HEK293 (cell line): Measurements from ENCODE around the gene ME3.
"Not testable (repeated sequence)": the region's sequence is repeated elsewhere in the genome, so short reads cannot be mapped to it uniquely, and the experiment has no call there.

Experiments used
- CTCF ChIA-PET: fragments of 350-600 bp; formaldehyde crosslinking; extraction: SDS; loops from one replicate; lab custom pipeline; 2021; ENCODE audit warnings: antibody characterized with exemption; lab: Yijun Ruan, JAX
- POLR2A ChIA-PET: fragments of 300-600 bp; formaldehyde crosslinking; extraction: SDS; loops from one replicate; lab custom pipeline; 2020; ENCODE audit warnings: antibody characterized with exemption, inconsistent platforms; lab: Yijun Ruan, JAX
- H3K27ac ChIP-seq: fragments of 200-500 bp; sonication (Bioruptor generic); 2 replicates; pipeline ENCODE4 v1.5.1; 2014; ENCODE audit warnings: low read depth, low read length, control low read depth, inconsistent platforms; ENCODE audit errors: extremely low read depth
- H3K36me3 ChIP-seq, 2 experiments: fragments of 200-500 bp in 1 of 2; sonication (Bioruptor generic) in 1 of 2; 1 replicate in 1 of 2; 2 replicates in 1 of 2; pipeline ENCODE4 v1.5.1; 2014 to 2017; ENCODE audit warnings: inconsistent platforms in 2 of 2, low read length in 2 of 2; ENCODE audit not compliant: control insufficient read depth in 2 of 2, insufficient read depth in 1 of 2
- H3K4me1 ChIP-seq: fragments of 200-500 bp; sonication (Bioruptor generic); 2 replicates; pipeline ENCODE4 v1.5.1; 2014; ENCODE audit warnings: mild to moderate bottlenecking, low read length, inconsistent platforms; ENCODE audit not compliant: control insufficient read depth, insufficient read depth
- H3K4me3 ChIP-seq: 2 replicates; pipeline ENCODE4 v1.5.1; 2011; ENCODE audit warnings: low read depth, mild to moderate bottlenecking, control low read depth, low read length, moderate library complexity
- H3K9me3 ChIP-seq: fragments of 200-500 bp; sonication (Bioruptor generic); 2 replicates; pipeline ENCODE4 v1.5.1; 2014; ENCODE audit warnings: low read depth, low read length, inconsistent platforms; ENCODE audit not compliant: control insufficient read depth, insufficient read depth
- IKZF3 ChIP-seq: fragments of 450-650 bp; IDR thresholded peaks from 2 replicates; pipeline ENCODE4 v1.5.0; 2018; ENCODE audit warnings: missing biosample characterization, mild to moderate bottlenecking, missing genetic modification characterization, moderate library complexity
- MZF1 ChIP-seq: fragments of 450-650 bp; formaldehyde crosslinking; IDR thresholded peaks from 2 replicates; pipeline ENCODE4 v1.5.1; 2017; ENCODE audit warnings: missing biosample characterization, missing genetic modification characterization, borderline replicate concordance
- PRDM2 ChIP-seq: fragments of 450-650 bp; formaldehyde crosslinking; IDR thresholded peaks from 2 replicates; pipeline ENCODE4 v1.5.1; 2016; ENCODE audit warnings: missing biosample characterization, missing genetic modification characterization, borderline replicate concordance
- RBAK ChIP-seq: fragments of 450-650 bp; formaldehyde crosslinking; IDR thresholded peaks from 2 replicates; pipeline ENCODE4 v1.5.1; 2016; ENCODE audit warnings: missing biosample characterization, missing genetic modification characterization
- ZFP41 ChIP-seq: fragments of 450-650 bp; formaldehyde crosslinking; IDR thresholded peaks from 2 replicates; pipeline ENCODE4 v1.5.1; 2016; ENCODE audit warnings: missing biosample characterization, missing genetic modification characterization, borderline replicate concordance
- ZNF16 ChIP-seq: fragments of 450-650 bp; formaldehyde crosslinking; IDR thresholded peaks from 2 replicates; pipeline ENCODE4 v1.5.1; 2016; ENCODE audit warnings: low read depth, missing biosample characterization, missing genetic modification characterization
- ZNF175 ChIP-seq: fragments of 450-650 bp; formaldehyde crosslinking; IDR thresholded peaks from 2 replicates; pipeline ENCODE4 v1.5.1; 2016; ENCODE audit warnings: missing biosample characterization, missing genetic modification characterization
- ZNF223 ChIP-seq: fragments of 450-650 bp; formaldehyde crosslinking; IDR thresholded peaks from 2 replicates; pipeline ENCODE4 v1.5.1; 2016; ENCODE audit warnings: missing biosample characterization, missing genetic modification characterization
- ZNF24 ChIP-seq: fragments of 450-650 bp; formaldehyde crosslinking; IDR thresholded peaks from 2 replicates; pipeline ENCODE4 v1.5.1; 2016; ENCODE audit warnings: missing biosample characterization, missing genetic modification characterization
- ZNF354C ChIP-seq: fragments of 450-650 bp; formaldehyde crosslinking; IDR thresholded peaks from 2 replicates; pipeline ENCODE4 v1.5.1; 2016; ENCODE audit warnings: missing biosample characterization, missing genetic modification characterization, low read depth, borderline replicate concordance
- ZNF433 ChIP-seq: fragments of 450-650 bp; formaldehyde crosslinking; IDR thresholded peaks from 2 replicates; pipeline ENCODE4 v1.5.1; 2016; ENCODE audit warnings: missing biosample characterization, missing genetic modification characterization, low read depth
- ZNF621 ChIP-seq: fragments of 450-650 bp; formaldehyde crosslinking; IDR thresholded peaks from 2 replicates; pipeline ENCODE4 v1.5.1; 2017; ENCODE audit warnings: missing biosample characterization, missing genetic modification characterization
- ZNF639 ChIP-seq: fragments of 450-650 bp; formaldehyde crosslinking; IDR thresholded peaks from 2 replicates; pipeline ENCODE4 v1.5.1; 2016; ENCODE audit warnings: missing biosample characterization, missing genetic modification characterization
- ZSCAN16 ChIP-seq: fragments of 450-650 bp; formaldehyde crosslinking; IDR thresholded peaks from 2 replicates; pipeline ENCODE4 v1.5.1; 2016; ENCODE audit warnings: missing biosample characterization, missing genetic modification characterization
- ZSCAN30 ChIP-seq: fragments of 450-650 bp; IDR thresholded peaks from 2 replicates; pipeline ENCODE4 v1.5.1; 2018; ENCODE audit warnings: missing biosample characterization, mild to moderate bottlenecking, missing genetic modification characterization, moderate library complexity

ME3 gene

GRCh38 chr11:86660088-86660487, 12.3 kb downstream of the ME3 start (continued):
- TF ChIP-seq ZFP41 (tag by site-specific recombination), result no peak

GRCh38 chr11:86658534-86658933, 13.9 kb downstream of the ME3 start:
- H3K9me3 ChIP-seq, result no peaks in the 10 kb centered on the region
- H3K4me3 ChIP-seq, result no peak overlapping the region
- no peak overlapping the region for H3K27ac ChIP-seq
- POLR2A ChIA-PET, result no interaction called here
- CTCF ChIA-PET, result interaction anchor here (0.5 kb wide), 1 partner anchor 436 kb away, joined by 3 read pairs; no protein-coding TSS in a partner anchor
- H3K36me3 ChIP-seq, result no peaks in the 10 kb centered on the region
- no peak for TF ChIP-seq ZNF639 (tag by site-specific recombination)
- no peak for TF ChIP-seq ZNF354C (tag by site-specific recombination)
- TF ChIP-seq MZF1, result no peak
- TF ChIP-seq PRDM2 (tag by site-specific recombination), result no peak
- TF ChIP-seq ZNF175 (tag by site-specific recombination), result no peak
- no peak for TF ChIP-seq ZSCAN16
- TF ChIP-seq ZNF24, result no peak
- no peak for TF ChIP-seq IKZF3 (tag by site-specific recombination)
- TF ChIP-seq RBAK (tag by site-specific recombination), result no peak
- TF ChIP-seq ZNF16 (tag by site-specific recombination), result no peak
- no peak for TF ChIP-seq ZSCAN30
- no peak for TF ChIP-seq ZNF223 (tag by site-specific recombination)
- no peak for TF ChIP-seq ZNF621 (tag by site-specific recombination)
- TF ChIP-seq ZNF433, result no peak
- H3K4me1 ChIP-seq, result no peaks in the 10 kb centered on the region

GRCh38 chr11:86645212-86645611, 27.2 kb downstream of the ME3 start:
- CTCF ChIA-PET, result interaction anchor here (0.6 to 0.8 kb wide), 3 partner anchors 17 to 975 kb away, joined by 3 to 4 read pairs (median 3); no protein-coding TSS in a partner anchor
- POLR2A ChIA-PET, result not testable (repeated sequence)

More at GRCh38 chr11:86645212-86645611, 27.2 kb downstream of the ME3 start:
- H3K36me3 ChIP-seq, H3K27ac ChIP-seq, H3K9me3 ChIP-seq, H3K4me3 ChIP-seq, H3K4me1 ChIP-seq: not testable (repeated sequence)
